ENCODE results near the gene DNAJC19.
"Not testable (repeated sequence)": the region's sequence is repeated elsewhere in the genome, so short reads cannot be mapped to it uniquely, and the experiment has no call there.

- TF ChIP-seq CTCF (conservative IDR thresholded peaks at IDR 0.05; ENCODE audit: low read length); EZH2phosphoT487 (IDR thresholded peaks at IDR 0.05; ENCODE audit: borderline replicate concordance): not testable (repeated sequence)
These were observed 3.2 kb downstream of the DNAJC19 start for GRCh38 chr3:180986366-180986765.

Measured in Loucy (cell line).